Nephron progenitor cell (in vitro differentiated cells): ENCODE results near the gene AP3M1.
A peak's percentile ranks its signal among the peaks of the same experiment; 100 is the strongest.

Experiments used
- DNase-seq: peaks from one replicate; pipeline ENCODE4 v3.0.0; 2021
- H3K27ac Mint-ChIP-seq: 2 replicates; pipeline ENCODE4 v1.8.0; 2021; ENCODE audit warnings: mild to moderate bottlenecking, moderate library complexity, mixed read lengths
- H3K27me3 Mint-ChIP-seq: 2 replicates; pipeline ENCODE4 v1.8.0; 2021; ENCODE audit warnings: mild to moderate bottlenecking, low read depth, mixed read lengths; ENCODE audit not compliant: poor library complexity
- H3K36me3 Mint-ChIP-seq: 2 replicates; pipeline ENCODE4 v1.8.0; 2021; ENCODE audit warnings: low read depth, mixed read lengths
- H3K4me1 Mint-ChIP-seq: 2 replicates; pipeline ENCODE4 v1.8.0; 2021; ENCODE audit warnings: mixed read lengths
- H3K4me3 Mint-ChIP-seq: 2 replicates; pipeline ENCODE4 v1.8.0; 2021; ENCODE audit warnings: mild to moderate bottlenecking, moderate library complexity, mixed read lengths
- H3K9me3 Mint-ChIP-seq: 2 replicates; pipeline ENCODE4 v1.8.0; 2021; ENCODE audit warnings: mild to moderate bottlenecking, moderate library complexity, mixed read lengths
- CTCF ChIP-seq: fragments of 200-600 bp; sonication (generic); IDR thresholded peaks from 2 replicates; pipeline ENCODE4 v1.5.0; 2021; ENCODE audit warnings: antibody characterized with exemption

Gene AP3M1

DNA sequence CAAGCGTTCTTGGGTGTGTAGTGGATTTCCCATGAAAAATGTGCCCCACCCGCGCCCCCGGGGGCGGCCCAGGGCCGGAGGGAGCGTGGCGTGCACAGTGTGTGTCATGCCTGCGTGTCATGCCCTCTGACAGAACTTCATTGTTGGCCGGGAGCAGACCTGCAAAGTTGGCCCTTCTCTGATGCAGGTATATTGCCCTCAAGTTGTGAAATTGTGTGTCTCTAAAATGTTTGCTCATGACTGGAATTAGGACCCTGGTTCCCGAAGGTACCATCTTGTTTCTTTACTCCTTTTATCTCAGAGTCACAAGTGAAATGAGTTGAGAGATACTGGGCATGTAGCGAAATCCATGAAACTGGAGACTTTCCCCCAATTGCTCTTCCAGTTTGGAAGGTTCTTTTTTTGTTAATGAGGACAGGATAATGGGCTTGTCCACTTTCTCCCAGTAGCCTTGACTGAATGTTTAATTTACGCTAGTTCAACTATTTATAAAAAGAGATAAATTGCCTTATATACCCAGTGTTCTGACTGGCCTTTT, 26.6 kb upstream of the AP3M1 start:
- no peak for TF ChIP-seq CTCF
- no peaks in the 10 kb centered on the region for H3K9me3 Mint-ChIP-seq
- peaks cover 5% of the 10 kb centered on the region for H3K36me3 Mint-ChIP-seq
- peaks cover 14% of the 10 kb centered on the region for H3K4me1 Mint-ChIP-seq
- H3K27ac Mint-ChIP-seq: no peak overlapping the region
- no peaks in the 10 kb centered on the region for H3K27me3 Mint-ChIP-seq
- no peak for DNase-seq
- peak overlapping the region; percentile 90 for H3K4me3 Mint-ChIP-seq

GRCh38 chr10:74176380-74177139, 25.9 kb upstream of the AP3M1 start:
- Mint-ChIP-seq H3K9me3 (no peaks in the 10 kb centered on the region), H3K4me3 (peak overlapping the region; percentile 90), H3K27ac (peak overlapping the region; percentile 77), H3K36me3 (peaks cover 8% of the 10 kb centered on the region), H3K4me1 (peaks cover 14% of the 10 kb centered on the region), H3K27me3 (no peaks in the 10 kb centered on the region)
- DNase-seq: peak; percentile 88
- no peak for TF ChIP-seq CTCF

GRCh38 chr10:74175510-74176379, 25.1 kb upstream of the AP3M1 start:
- H3K36me3 Mint-ChIP-seq: peaks cover 10% of the 10 kb centered on the region
- peaks cover 14% of the 10 kb centered on the region for H3K4me1 Mint-ChIP-seq
- peak overlapping the region; percentile 90 for H3K4me3 Mint-ChIP-seq
- DNase-seq: no peak
- TF ChIP-seq CTCF: no peak
- H3K27me3 Mint-ChIP-seq: no peaks in the 10 kb centered on the region
- H3K9me3 Mint-ChIP-seq: no peaks in the 10 kb centered on the region
- H3K27ac Mint-ChIP-seq: peak overlapping the region; percentile 77

GRCh38 chr10:74174521-74174920, 23.9 kb upstream of the AP3M1 start:
- Mint-ChIP-seq H3K4me3 (no peak overlapping the region), H3K27me3 (peaks cover 2% of the 10 kb centered on the region), H3K36me3 (peaks cover 11% of the 10 kb centered on the region), H3K4me1 (peaks cover 14% of the 10 kb centered on the region), H3K9me3 (no peaks in the 10 kb centered on the region), H3K27ac (no peak overlapping the region)
- DNase-seq: no peak
- no peak for TF ChIP-seq CTCF

GRCh38 chr10:74171625-74172024, 21.0 kb upstream of the AP3M1 start:
- Mint-ChIP-seq H3K27ac (peak overlapping the region; percentile 3), H3K36me3 (peaks cover 10% of the 10 kb centered on the region), H3K9me3 (no peaks in the 10 kb centered on the region), H3K27me3 (peaks cover 2% of the 10 kb centered on the region), H3K4me1 (peaks cover 9% of the 10 kb centered on the region), H3K4me3 (no peak overlapping the region)
- DNase-seq: no peak
- no peak for TF ChIP-seq CTCF
